GDM1 (cell line): ENCODE data around the gene EEFSEC.

Source experiments
- DNase-seq: peaks from one replicate; lab custom pipeline; 2025; lab: John Stamatoyannopoulos, UW

The EEFSEC gene

GRCh38 chr3:128217702-128218547 is 64.6 kb downstream of the EEFSEC start:
- no peak for DNase-seq

- DNase-seq = no peak
Observed at GRCh38 chr3:128218548-128219257, 65.4 kb downstream of the EEFSEC start.

- DNase-seq = no peak
Observed at GRCh38 chr3:128221328-128221727, 68.0 kb downstream of the EEFSEC start.

- no peak for DNase-seq
Observed at GRCh38 chr3:128222796-128223385, 69.6 kb downstream of the EEFSEC start.

- no peak for DNase-seq
Observed at GRCh38 chr3:128226186-128226725, 73.0 kb downstream of the EEFSEC start.

- DNase-seq = no peak
Observed at GRCh38 chr3:128226795-128227395, 73.6 kb downstream of the EEFSEC start.

- no peak for DNase-seq
Observed at GRCh38 chr3:128227507-128227906, 74.2 kb downstream of the EEFSEC start.

- no peak for DNase-seq
Observed at GRCh38 chr3:128228366-128228910, 75.2 kb downstream of the EEFSEC start.

GRCh38 chr3:128229106-128229857 is 76.0 kb downstream of the EEFSEC start:
- DNase-seq = no peak

GRCh38 chr3:128231606-128232005 is 78.3 kb downstream of the EEFSEC start:
- no peak for DNase-seq

- DNase-seq = no peak
Observed at GRCh38 chr3:128232376-128233178, 79.3 kb downstream of the EEFSEC start.

- no peak for DNase-seq
Observed at GRCh38 chr3:128235207-128235926, 82.1 kb downstream of the EEFSEC start.

- peak; percentile 28 for DNase-seq
Observed at GRCh38 chr3:128236657-128237056, 83.4 kb downstream of the EEFSEC start.

GRCh38 chr3:128237348-128238183 is 84.3 kb downstream of the EEFSEC start:
- no peak for DNase-seq

GRCh38 chr3:128238184-128238489 is 84.9 kb downstream of the EEFSEC start:
- DNase-seq = no peak

GRCh38 chr3:128239304-128239703 is 86.0 kb downstream of the EEFSEC start:
- no peak for DNase-seq

GRCh38 chr3:128240232-128240631 is 87.0 kb downstream of the EEFSEC start:
- no peak for DNase-seq

GRCh38 chr3:128241741-128242140 is 88.5 kb downstream of the EEFSEC start:
- DNase-seq = no peak
